ENCODE data around the gene OSBP. TPM values are rescaled to one million over a fixed set of nuclear protein-coding genes. Genes with fewer than 3 reads are reported as not detected.
"Not testable (repeated sequence)": the region's sequence is repeated elsewhere in the genome, so short reads cannot be mapped to it uniquely, and the experiment has no call there.

The OSBP gene
- total RNA-seq, 1 donor from 2014 or later: 30.0 TPM

- intact Hi-C loops (cut with micrococcal nuclease): no loop called here
- peaks cover 31% of the 10 kb centered on the region for H3K4me1 ChIP-seq
- no peak overlapping the region for H3K27ac ChIP-seq (replicated peaks)
- no peak for DNase-seq
- no peak for TF ChIP-seq CTCF (IDR thresholded peaks at IDR 0.05; ENCODE audit: borderline replicate concordance)
- H3K9me3 ChIP-seq (replicated peaks): no peaks in the 10 kb centered on the region
- H3K27me3 ChIP-seq (ENCODE audit: low read depth): no peaks in the 10 kb centered on the region
- no peaks in the 10 kb centered on the region for H3K36me3 ChIP-seq
- no peak overlapping the region for H3K4me3 ChIP-seq
These were observed 67.3 kb downstream of the OSBP start for GRCh38 chr11:59548309-59548656.

GRCh38 chr11:59547605-59548308 lies 67.8 kb downstream of the OSBP start:
- H3K27me3 ChIP-seq (ENCODE audit: low read depth); H3K36me3 ChIP-seq; DNase-seq; H3K4me3 ChIP-seq; intact Hi-C loops (cut with micrococcal nuclease); H3K9me3 ChIP-seq (replicated peaks): not testable (repeated sequence)
- peak overlapping the region; percentile 27 for H3K27ac ChIP-seq (replicated peaks)
- H3K4me1 ChIP-seq: peaks cover 31% of the 10 kb centered on the region

GRCh38 chr11:59545179-59546020 lies 70.2 kb downstream of the OSBP start:
- H3K9me3 ChIP-seq (replicated peaks): no peaks in the 10 kb centered on the region
- no peak for TF ChIP-seq CTCF (IDR thresholded peaks at IDR 0.05; ENCODE audit: borderline replicate concordance)
- peaks cover 13% of the 10 kb centered on the region for H3K4me1 ChIP-seq
- no peaks in the 10 kb centered on the region for H3K36me3 ChIP-seq
- H3K27ac ChIP-seq (replicated peaks): no peak overlapping the region
- intact Hi-C loops (cut with micrococcal nuclease): no loop called here
- no peaks in the 10 kb centered on the region for H3K27me3 ChIP-seq (ENCODE audit: low read depth)
- no peak overlapping the region for H3K4me3 ChIP-seq
- DNase-seq: no peak

GRCh38 chr11:59544869-59545178 lies 70.8 kb downstream of the OSBP start:
- H3K4me1 ChIP-seq: peaks cover 7% of the 10 kb centered on the region
- H3K9me3 ChIP-seq (replicated peaks): no peaks in the 10 kb centered on the region
- H3K36me3 ChIP-seq: no peaks in the 10 kb centered on the region
- H3K27ac ChIP-seq (replicated peaks): no peak overlapping the region
- TF ChIP-seq CTCF (IDR thresholded peaks at IDR 0.05; ENCODE audit: borderline replicate concordance): no peak
- no peak for DNase-seq
- no peaks in the 10 kb centered on the region for H3K27me3 ChIP-seq (ENCODE audit: low read depth)
- H3K4me3 ChIP-seq: no peak overlapping the region
- intact Hi-C loops (cut with micrococcal nuclease): no loop called here

- H3K27me3 ChIP-seq (ENCODE audit: low read depth); H3K4me3 ChIP-seq; H3K9me3 ChIP-seq (replicated peaks); intact Hi-C loops (cut with micrococcal nuclease); H3K36me3 ChIP-seq; H3K4me1 ChIP-seq; DNase-seq; H3K27ac ChIP-seq (replicated peaks): not testable (repeated sequence)
These were observed 71.9 kb downstream of the OSBP start for GRCh38 chr11:59543713-59544112.

- no peak for TF ChIP-seq CTCF (IDR thresholded peaks at IDR 0.05; ENCODE audit: borderline replicate concordance)
- Histone ChIP-seq H3K9me3 (replicated peaks) (no peaks in the 10 kb centered on the region), H3K27me3 (ENCODE audit: low read depth) (no peaks in the 10 kb centered on the region), H3K4me1 (peaks cover 4% of the 10 kb centered on the region), H3K4me3 (no peak overlapping the region), H3K27ac (replicated peaks) (no peak overlapping the region), H3K36me3 (no peaks in the 10 kb centered on the region)
- intact Hi-C loops (cut with micrococcal nuclease): no loop called here
- DNase-seq: no peak
These were observed 73.3 kb downstream of the OSBP start for GRCh38 chr11:59542142-59542810.

All from left ventricle myocardium inferior (tissue), 1 donor.